Gastrocnemius medialis (tissue), 4 donors: ENCODE measurements around the gene RHOJ.

Experiments used
- POLR2A ChIP-seq, 2 donors: fragments of 450-650 bp; IDR thresholded peaks; one replicate each; pipeline ENCODE4 v1.6.1; 2017; ENCODE audit warnings: antibody characterized with exemption in 2 of 2, mild to moderate bottlenecking in 2 of 2, moderate library complexity in 2 of 2
- TF ChIP-seq, protein P1 (sequence below), 5 experiments: fragments of 450-650 bp in 3 of 5; fragments of 200-600 bp in 2 of 5; sonication (generic) in 2 of 5; IDR thresholded peaks in 4 of 5; conservative IDR thresholded peaks in 1 of 5; 1 replicate in 4 of 5; 2 replicates in 1 of 5; pipeline ENCODE4 v1.5.1; 2016 to 2019; ENCODE audit warnings: antibody characterized with exemption in 5 of 5, mild to moderate bottlenecking in 3 of 5, moderate library complexity in 3 of 5

- TF ChIP-seq, protein P1, sequence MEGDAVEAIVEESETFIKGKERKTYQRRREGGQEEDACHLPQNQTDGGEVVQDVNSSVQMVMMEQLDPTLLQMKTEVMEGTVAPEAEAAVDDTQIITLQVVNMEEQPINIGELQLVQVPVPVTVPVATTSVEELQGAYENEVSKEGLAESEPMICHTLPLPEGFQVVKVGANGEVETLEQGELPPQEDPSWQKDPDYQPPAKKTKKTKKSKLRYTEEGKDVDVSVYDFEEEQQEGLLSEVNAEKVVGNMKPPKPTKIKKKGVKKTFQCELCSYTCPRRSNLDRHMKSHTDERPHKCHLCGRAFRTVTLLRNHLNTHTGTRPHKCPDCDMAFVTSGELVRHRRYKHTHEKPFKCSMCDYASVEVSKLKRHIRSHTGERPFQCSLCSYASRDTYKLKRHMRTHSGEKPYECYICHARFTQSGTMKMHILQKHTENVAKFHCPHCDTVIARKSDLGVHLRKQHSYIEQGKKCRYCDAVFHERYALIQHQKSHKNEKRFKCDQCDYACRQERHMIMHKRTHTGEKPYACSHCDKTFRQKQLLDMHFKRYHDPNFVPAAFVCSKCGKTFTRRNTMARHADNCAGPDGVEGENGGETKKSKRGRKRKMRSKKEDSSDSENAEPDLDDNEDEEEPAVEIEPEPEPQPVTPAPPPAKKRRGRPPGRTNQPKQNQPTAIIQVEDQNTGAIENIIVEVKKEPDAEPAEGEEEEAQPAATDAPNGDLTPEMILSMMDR (IDR thresholded peaks at IDR 0.05 in 4 of 5, conservative IDR thresholded peaks at IDR 0.05 in 1 of 5) = no peak
- TF ChIP-seq POLR2A (IDR thresholded peaks at IDR 0.05) = no peak
Measured at GRCh38 chr14:63203015-63203414, 1.2 kb upstream of the RHOJ start.
